OCI-LY7 (cell line): ENCODE measurements around the gene PRICKLE2. TPM values are rescaled to one million over a fixed set of nuclear protein-coding genes. Genes with fewer than 3 reads are reported as not detected.

ENCODE experiments used
- BruUV-seq: library from RNA; stranded (reverse); fragments of 400-500 nt; replicated peaks from 2 replicates; lab custom pipeline; 2021; lab: Mats Ljungman, UMichigan
- CTCF ChIA-PET: fragments of 300-600 bp; sonication (Branson Sonifier 250); formaldehyde crosslinking; loops from one replicate; lab custom pipeline; 2022; ENCODE audit warnings: antibody characterized with exemption; ENCODE audit not compliant: unreplicated experiment; lab: Charles Lee
- POLR2A ChIA-PET: fragments of 300-600 bp; sonication (Branson Sonifier 250); formaldehyde crosslinking; loops from one replicate; lab custom pipeline; 2022; ENCODE audit warnings: antibody characterized with exemption; lab: Charles Lee
- DNase-seq: peaks from one replicate; pipeline ENCODE4 v3.0.0-alpha.2; 2015; ENCODE audit warnings: low spot score
- H2AFZ ChIP-seq: fragments of 200-600 bp; sonication (generic), shearing (Covaris generic); 2 replicates; pipeline ENCODE4 v1.6.1; 2014; ENCODE audit warnings: mild to moderate bottlenecking, antibody characterized with exemption, low read length, moderate library complexity
- H3K27ac ChIP-seq: fragments of 200-600 bp; sonication (generic); 2 replicates; pipeline ENCODE4 v1.5.1; 2014; ENCODE audit warnings: mixed run types, low read depth, mild to moderate bottlenecking, moderate library complexity, low read length, inconsistent platforms; ENCODE audit not compliant: poor library complexity, severe bottlenecking
- H3K36me3 ChIP-seq: fragments of 200-600 bp; sonication (generic); 2 replicates; pipeline ENCODE4 v1.6.1; 2014; ENCODE audit warnings: mild to moderate bottlenecking, antibody characterized with exemption, low read length, moderate library complexity, mixed read lengths; ENCODE audit not compliant: insufficient read depth
- H3K4me1 ChIP-seq: fragments of 200-600 bp; sonication (generic); 2 replicates; pipeline ENCODE4 v1.5.1; 2014; ENCODE audit warnings: mild to moderate bottlenecking, low read length; ENCODE audit not compliant: insufficient read depth, poor library complexity, severe bottlenecking
- H3K4me2 ChIP-seq: fragments of 200-600 bp; sonication (generic); 2 replicates; pipeline ENCODE4 v1.6.1; 2014; ENCODE audit warnings: mild to moderate bottlenecking, low read length
- H3K4me3 ChIP-seq: fragments of 200-600 bp; sonication (generic); 2 replicates; pipeline ENCODE4 v1.5.1; 2014; ENCODE audit warnings: mild to moderate bottlenecking, low read depth, low read length; ENCODE audit not compliant: poor library complexity, severe bottlenecking
- H3K79me2 ChIP-seq: fragments of 200-600 bp; sonication (generic); 2 replicates; pipeline ENCODE4 v1.6.1; 2016; ENCODE audit warnings: low read depth, mild to moderate bottlenecking, low read length, moderate library complexity, mixed read lengths; ENCODE audit not compliant: insufficient read depth
- H3K9me2 ChIP-seq: fragments of 200-600 bp; sonication (generic); 2 replicates; pipeline ENCODE4 v1.6.1; 2016; ENCODE audit warnings: mild to moderate bottlenecking, low read length, mixed read lengths; ENCODE audit not compliant: insufficient read depth
- H3K9me3 ChIP-seq: fragments of 200-600 bp; sonication (generic); 2 replicates; pipeline ENCODE4 v1.6.1; 2014; ENCODE audit warnings: mild to moderate bottlenecking, mixed run types, low read length, mixed read lengths
- H4K20me1 ChIP-seq: fragments of 200-600 bp; sonication (generic); 2 replicates; pipeline ENCODE4 v1.6.1; 2014; ENCODE audit warnings: mild to moderate bottlenecking, antibody characterized with exemption, low read length, moderate library complexity, mixed read lengths; ENCODE audit not compliant: insufficient read depth
- EZH2phosphoT487 ChIP-seq: fragments of 200-600 bp; sonication (generic); IDR thresholded peaks from 2 replicates; pipeline ENCODE4 v1.6.1; 2018; ENCODE audit warnings: low read depth, borderline replicate concordance, mild to moderate bottlenecking, mixed run types, antibody characterized with exemption, low read length, moderate library complexity, mixed read lengths
- intact Hi-C: fragments of 100-400 bp; cut with micrococcal nuclease; formaldehyde crosslinking; loops from one replicate; pipeline ENCODE4 v1.10.0; 2022; ENCODE audit not compliant: unreplicated experiment
- total RNA-seq, 2 experiments: library from RNA; depleted of rRNA in 1 of 2; stranded (reverse); fragments of >200 nt in 1 of 2; shearing (Covaris generic) in 1 of 2; gene quantifications; 2 replicates each; pipeline ENCODE4 v1.2.3, GENCODE V29; 2014 to 2022
- TF ChIP-seq, protein P1 (sequence below): fragments of 200-600 bp; sonication (generic); conservative IDR thresholded peaks from 2 replicates; pipeline ENCODE4 v1.5.1; 2014; ENCODE audit warnings: mild to moderate bottlenecking, antibody characterized with exemption, low read length, moderate library complexity, mixed read lengths

The PRICKLE2 gene
- total RNA-seq, 2 experiments from 2014 or later, result 2.0 to 3.9 TPM

DNA sequence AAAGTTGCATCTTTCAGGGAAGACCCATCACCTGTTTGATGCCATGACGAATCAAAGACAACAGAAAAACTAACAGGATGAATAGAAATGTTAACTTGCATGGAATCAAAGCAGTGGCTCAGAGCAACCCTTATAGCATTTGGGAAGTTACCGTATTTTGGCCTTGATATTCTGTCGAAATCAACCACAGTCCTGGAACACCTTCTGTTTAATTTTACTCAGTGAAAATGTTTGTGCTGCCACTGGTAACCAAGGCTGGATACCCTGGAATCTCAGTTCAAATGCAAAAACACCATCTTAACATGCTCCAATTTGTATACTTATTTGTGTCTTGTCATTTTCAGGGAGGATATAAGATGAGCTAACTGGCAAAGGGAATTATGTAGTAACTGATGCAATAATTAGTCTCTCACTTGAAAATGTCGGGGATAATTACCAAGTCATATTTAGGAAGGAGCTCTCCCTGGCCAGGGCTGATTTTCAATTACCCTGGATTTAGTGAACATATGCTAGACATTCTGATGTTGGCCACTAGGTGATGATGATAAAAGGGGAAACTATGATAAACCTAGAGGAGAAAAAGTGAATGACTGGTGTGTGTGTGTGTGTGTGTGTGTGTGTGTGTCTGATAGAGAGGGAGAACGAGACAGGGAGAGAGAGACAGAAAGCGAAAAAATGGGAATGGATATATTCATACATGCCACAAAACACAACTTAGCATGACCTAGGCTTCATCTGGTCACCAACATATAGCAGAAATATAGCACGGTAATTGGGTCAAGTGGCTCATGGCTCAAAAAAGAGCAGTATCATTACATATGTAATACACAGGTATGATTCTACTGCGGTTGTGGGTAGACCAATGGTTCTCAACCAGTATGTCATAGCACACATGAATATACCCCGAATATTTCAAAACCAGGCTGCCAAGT is 19.0 kb upstream of the PRICKLE2 start:
- CTCF ChIA-PET, result no interaction called here
- TF ChIP-seq, protein P1, sequence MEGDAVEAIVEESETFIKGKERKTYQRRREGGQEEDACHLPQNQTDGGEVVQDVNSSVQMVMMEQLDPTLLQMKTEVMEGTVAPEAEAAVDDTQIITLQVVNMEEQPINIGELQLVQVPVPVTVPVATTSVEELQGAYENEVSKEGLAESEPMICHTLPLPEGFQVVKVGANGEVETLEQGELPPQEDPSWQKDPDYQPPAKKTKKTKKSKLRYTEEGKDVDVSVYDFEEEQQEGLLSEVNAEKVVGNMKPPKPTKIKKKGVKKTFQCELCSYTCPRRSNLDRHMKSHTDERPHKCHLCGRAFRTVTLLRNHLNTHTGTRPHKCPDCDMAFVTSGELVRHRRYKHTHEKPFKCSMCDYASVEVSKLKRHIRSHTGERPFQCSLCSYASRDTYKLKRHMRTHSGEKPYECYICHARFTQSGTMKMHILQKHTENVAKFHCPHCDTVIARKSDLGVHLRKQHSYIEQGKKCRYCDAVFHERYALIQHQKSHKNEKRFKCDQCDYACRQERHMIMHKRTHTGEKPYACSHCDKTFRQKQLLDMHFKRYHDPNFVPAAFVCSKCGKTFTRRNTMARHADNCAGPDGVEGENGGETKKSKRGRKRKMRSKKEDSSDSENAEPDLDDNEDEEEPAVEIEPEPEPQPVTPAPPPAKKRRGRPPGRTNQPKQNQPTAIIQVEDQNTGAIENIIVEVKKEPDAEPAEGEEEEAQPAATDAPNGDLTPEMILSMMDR, result peak; percentile 71
- no peak for TF ChIP-seq EZH2phosphoT487
- POLR2A ChIA-PET, result no interaction called here

DNA sequence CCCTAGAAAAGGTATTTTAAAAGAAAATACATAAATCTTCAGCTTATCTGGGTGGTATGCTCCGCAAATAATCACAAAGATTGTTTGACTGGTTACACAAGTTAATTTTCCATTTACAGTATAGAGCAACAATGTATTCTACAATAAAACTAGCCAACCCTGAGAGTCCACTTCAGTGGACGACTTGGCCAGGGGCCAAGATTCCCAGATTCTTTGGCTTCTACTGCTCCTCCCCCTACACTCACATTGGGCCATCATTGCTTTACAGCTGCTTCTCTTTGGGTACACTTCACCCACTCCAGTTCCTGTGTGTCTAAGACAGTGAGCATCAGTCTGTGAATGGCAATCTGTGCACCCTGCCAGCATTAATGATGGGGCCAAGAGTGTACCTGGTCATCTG is 17.2 kb upstream of the PRICKLE2 start:
- intact Hi-C loops, result no loop called here
- Histone ChIP-seq H3K4me1 (no peaks in the 10 kb centered on the region), H2AFZ (no peak overlapping the region), H3K4me3 (no peak overlapping the region), H3K27ac (no peak overlapping the region), H3K9me3 (no peaks in the 10 kb centered on the region), H4K20me1 (no peaks in the 10 kb centered on the region), H3K79me2 (no peaks in the 10 kb centered on the region), H3K36me3 (no peaks in the 10 kb centered on the region), H3K4me2 (no peak overlapping the region), H3K9me2 (no peaks in the 10 kb centered on the region)
- POLR2A ChIA-PET, result no interaction called here
- no TSS peak for BruUV-seq
- DNase-seq, result no peak
- no peak for TF ChIP-seq EZH2phosphoT487
- TF ChIP-seq, protein P1, result no peak
- CTCF ChIA-PET, result no interaction called here

More for the DNA sequence above, 19.0 kb upstream of the PRICKLE2 start:
- H4K20me1 ChIP-seq, result no peaks in the 10 kb centered on the region
- no peaks in the 10 kb centered on the region for H3K79me2 ChIP-seq
- no peak overlapping the region for H3K4me2 ChIP-seq
- H3K9me3 ChIP-seq, result no peaks in the 10 kb centered on the region
- no peaks in the 10 kb centered on the region for H3K36me3 ChIP-seq
- H3K27ac ChIP-seq, result no peak overlapping the region
- intact Hi-C loops, result no loop called here
- H3K4me3 ChIP-seq, result no peak overlapping the region
- no peaks in the 10 kb centered on the region for H3K4me1 ChIP-seq
- DNase-seq, result peak; percentile 34
- H3K9me2 ChIP-seq, result no peaks in the 10 kb centered on the region
- no TSS peak for BruUV-seq
- no peak overlapping the region for H2AFZ ChIP-seq

DNA sequence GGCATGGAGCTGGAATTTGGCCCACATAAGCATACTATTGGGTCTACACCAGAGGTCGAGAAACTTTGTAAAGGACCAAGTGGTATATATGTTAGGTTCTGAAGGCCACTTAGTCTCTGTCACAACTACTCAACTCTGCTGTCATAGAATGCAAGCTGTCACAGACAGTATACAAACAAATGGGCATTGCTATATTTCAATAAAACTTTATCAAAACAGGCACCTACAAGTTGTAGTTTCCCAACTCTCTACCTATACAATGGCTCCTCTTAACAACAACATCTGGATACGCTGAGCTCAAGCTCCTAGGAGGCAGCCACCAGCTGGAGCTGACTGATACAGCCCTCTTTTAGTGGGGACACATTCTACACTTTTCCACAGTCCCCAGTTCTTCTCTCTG is 15.7 kb upstream of the PRICKLE2 start:
- no peak overlapping the region for H3K4me2 ChIP-seq
- no peak overlapping the region for H2AFZ ChIP-seq
- ChIA-PET CTCF (no interaction called here), POLR2A (interaction anchor here (1.0 kb wide), 1 partner anchor 16 kb away, joined by 3 read pairs; the partner anchor contains the start of gene PRICKLE2)
- no peak overlapping the region for H3K4me3 ChIP-seq
- DNase-seq, result no peak
- no peaks in the 10 kb centered on the region for H3K36me3 ChIP-seq
- intact Hi-C loops, result no loop called here
- no TSS peak for BruUV-seq
- no peaks in the 10 kb centered on the region for H3K4me1 ChIP-seq
- TF ChIP-seq, protein P1, result no peak
- TF ChIP-seq EZH2phosphoT487, result no peak
- H4K20me1 ChIP-seq, result no peaks in the 10 kb centered on the region
- H3K9me3 ChIP-seq, result no peaks in the 10 kb centered on the region
- H3K27ac ChIP-seq, result no peak overlapping the region
- no peaks in the 10 kb centered on the region for H3K79me2 ChIP-seq
- H3K9me2 ChIP-seq, result no peaks in the 10 kb centered on the region
